BLaER1 (cell line): ENCODE data around the gene GPR162.
"Not testable (repeated sequence)": the region's sequence is repeated elsewhere in the genome, so short reads cannot be mapped to it uniquely, and the experiment has no call there.

Experiments used
- H3K27ac ChIP-seq: shearing (Covaris generic); formaldehyde crosslinking; 2 replicates; pipeline ENCODE4 v1.8.1; 2022
- H3K27me3 ChIP-seq: shearing (Covaris generic); formaldehyde crosslinking; 2 replicates; pipeline ENCODE4 v1.8.1; 2022
- H3K36me3 ChIP-seq: shearing (Covaris generic); formaldehyde crosslinking; 2 replicates; pipeline ENCODE4 v1.8.1; 2022
- H3K4me1 ChIP-seq: shearing (Covaris generic); formaldehyde crosslinking; 2 replicates; pipeline ENCODE4 v1.8.1; 2022
- H3K4me2 ChIP-seq: shearing (Covaris generic); formaldehyde crosslinking; 2 replicates; pipeline ENCODE4 v1.8.1; 2022
- H3K4me3 ChIP-seq: shearing (Covaris generic); formaldehyde crosslinking; 2 replicates; pipeline ENCODE4 v1.8.1; 2022
- H3K9ac ChIP-seq: shearing (Covaris generic); formaldehyde crosslinking; 2 replicates; pipeline ENCODE4 v1.8.1; 2022
- H3K9me3 ChIP-seq: shearing (Covaris generic); formaldehyde crosslinking; 2 replicates; pipeline ENCODE4 v1.8.1; 2022
- H4K20me1 ChIP-seq: shearing (Covaris generic); formaldehyde crosslinking; 2 replicates; pipeline ENCODE4 v1.8.1; 2022
- Cebpa-rat ChIP-seq: shearing (Covaris generic); IDR thresholded peaks from 2 replicates; pipeline ENCODE4 v1.8.1; 2022

GPR162 gene

GRCh38 chr12:6871052-6871957 is 49.7 kb downstream of the GPR162 start:
- H3K9ac ChIP-seq: peak overlapping the region; percentile 88

GRCh38 chr12:6872073-6873048 is 50.7 kb downstream of the GPR162 start:
- Histone ChIP-seq H3K27ac (peak overlapping the region; percentile 86), H4K20me1 (peaks cover 51% of the 10 kb centered on the region), H3K4me2 (peak overlapping the region; percentile 100), H3K4me1 (peaks cover 53% of the 10 kb centered on the region), H3K9me3 (no peaks in the 10 kb centered on the region), H3K36me3 (peaks cover 39% of the 10 kb centered on the region), H3K27me3 (no peaks in the 10 kb centered on the region), H3K9ac (peak overlapping the region; percentile 88), H3K4me3 (peak overlapping the region; percentile 87)
- no peak for TF ChIP-seq Cebpa-rat

More at GRCh38 chr12:6871052-6871957, 49.7 kb downstream of the GPR162 start:
- Histone ChIP-seq H4K20me1 (peaks cover 58% of the 10 kb centered on the region), H3K9me3 (no peaks in the 10 kb centered on the region), H3K4me3 (peak overlapping the region; percentile 87), H3K36me3 (peaks cover 41% of the 10 kb centered on the region), H3K27me3 (no peaks in the 10 kb centered on the region), H3K27ac (peak overlapping the region; percentile 86), H3K4me1 (peaks cover 61% of the 10 kb centered on the region), H3K4me2 (peak overlapping the region; percentile 100)
- no peak for TF ChIP-seq Cebpa-rat

DNA sequence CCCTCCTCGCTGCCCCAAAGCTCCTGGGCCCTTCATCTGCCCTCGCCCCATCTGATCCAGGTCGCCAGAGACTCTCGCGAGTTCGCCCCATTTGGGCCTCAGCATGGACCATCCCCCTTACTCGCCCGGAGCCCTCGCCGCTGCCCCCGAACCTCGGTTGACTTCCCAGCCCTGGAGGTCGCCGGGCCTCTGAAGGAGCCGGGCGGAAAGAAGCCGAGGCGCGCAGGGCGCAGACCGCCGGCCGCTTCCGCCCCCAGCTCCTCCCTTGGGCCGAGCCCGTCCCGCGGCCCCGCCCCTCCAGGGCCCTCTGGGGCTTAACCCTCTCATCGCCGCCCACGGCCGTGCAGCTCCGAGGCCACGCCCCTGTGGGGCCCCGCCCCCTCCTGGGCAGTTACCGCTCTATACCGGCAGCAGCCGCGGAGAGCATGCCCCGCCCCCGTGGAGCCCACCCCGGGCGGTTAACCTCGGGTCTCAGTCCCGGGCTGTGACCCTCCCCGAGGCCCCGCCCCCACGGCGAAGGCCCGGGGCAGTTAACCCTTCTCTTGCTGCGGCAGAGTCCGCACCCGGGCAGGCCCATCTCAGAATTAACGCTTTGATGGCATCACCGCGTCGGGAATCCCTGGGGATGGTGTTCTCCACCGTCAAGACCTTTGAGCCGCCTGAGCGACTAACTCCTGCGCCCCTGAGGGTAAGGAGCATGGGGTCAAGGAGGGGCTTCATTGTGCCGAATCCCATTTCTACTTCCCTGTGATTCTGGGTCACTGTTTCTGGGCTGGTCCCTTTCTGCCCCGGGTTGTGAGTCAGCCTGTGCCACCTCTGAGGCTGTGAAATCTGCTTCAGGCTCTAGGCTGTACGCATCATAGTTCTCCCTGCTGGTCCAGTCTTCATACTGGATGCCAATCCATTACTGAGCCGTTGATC is 51.7 kb downstream of the GPR162 start, which contains the start of gene SPSB2:
TSS of gene SPSB2 (minus strand) at position 210 of the 921 bp plus-strand sequence. CDS start 402 bp downstream, outside the sequence.
- peak within 1 kb of the TSS; percentile 100 for H3K4me2 ChIP-seq
- peak within 1 kb of the TSS; percentile 86 for H3K27ac ChIP-seq
- peak within 1 kb of the TSS; percentile 88 for H3K9ac ChIP-seq
- H3K9me3 ChIP-seq: no peaks in the 10 kb centered on the region
- peaks cover 46% of the 10 kb centered on the region for H4K20me1 ChIP-seq
- peaks cover 39% of the 10 kb centered on the region for H3K36me3 ChIP-seq
- H3K4me3 ChIP-seq: peak within 1 kb of the TSS; percentile 87
- peaks cover 52% of the 10 kb centered on the region for H3K4me1 ChIP-seq
- no peaks in the 10 kb centered on the region for H3K27me3 ChIP-seq
- TF ChIP-seq Cebpa-rat: no peak

DNA sequence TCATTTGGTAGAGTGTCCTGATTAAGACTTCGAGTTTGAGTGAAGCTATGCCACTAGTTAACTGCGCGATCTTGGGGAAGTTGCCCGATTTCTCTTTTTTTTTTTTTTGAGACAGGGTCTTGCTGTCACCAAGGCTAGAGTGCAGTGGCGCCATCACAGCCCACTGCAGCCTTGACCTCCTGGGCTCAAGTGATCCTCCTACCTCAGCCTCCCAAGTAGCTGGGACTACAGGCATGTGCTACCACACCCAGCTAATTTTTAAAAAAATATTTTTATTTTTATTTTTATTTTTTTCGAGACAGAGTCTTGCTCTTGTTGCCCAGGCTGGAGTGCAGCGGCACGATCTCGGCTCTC is 52.4 kb downstream of the GPR162 start:
- H3K4me1 ChIP-seq: peaks cover 45% of the 10 kb centered on the region
- not testable (repeated sequence) for H3K9me3 ChIP-seq, H3K27me3 ChIP-seq
- H4K20me1 ChIP-seq: peaks cover 39% of the 10 kb centered on the region
- H3K36me3 ChIP-seq: peaks cover 39% of the 10 kb centered on the region
- peak overlapping the region; percentile 79 for H3K9ac ChIP-seq
- H3K4me3 ChIP-seq: peak overlapping the region; percentile 87
- H3K4me2 ChIP-seq: peak overlapping the region; percentile 100
- H3K27ac ChIP-seq: peak overlapping the region; percentile 77
